Measurements from ENCODE around the gene MYO1H. TPM values are rescaled to one million over a fixed set of nuclear protein-coding genes. Genes with fewer than 3 reads are reported as not detected.

The MYO1H gene
- total RNA-seq (not detected), polyA plus RNA-seq (not detected)

GRCh38 chr12:109347589-109347988, at the start of gene MYO1H:
TSS of gene MYO1H (plus strand) at chr12:109347900. CDS start at chr12:109347961, 61 bp downstream.
- Mint-ChIP-seq H3K27me3 (peaks cover 11 to 16% of the 10 kb centered on the region in 2 donors), H3K36me3 (no peaks in the 10 kb centered on the region), H3K9me3 (peaks cover 0 to 9% (median 0%) of the 10 kb centered on the region in 8 donors), H3K4me1 (no peaks in the 10 kb centered on the region), H3K27ac (no peak within 1 kb of the TSS), H3K4me3 (no peak within 1 kb of the TSS)
- Histone ChIP-seq H3K36me3 (ENCODE audit: insufficient read depth, low read length) (no peaks in the 10 kb centered on the region), H3K27ac (ENCODE audit: low read depth, low read length) (no peak within 1 kb of the TSS), H3K4me3 (ENCODE audit: low read length in 2 of 2) (no peak within 1 kb of the TSS), H3K4me1 (ENCODE audit: insufficient read depth, low read length) (no peaks in the 10 kb centered on the region), H3K27me3 (ENCODE audit: insufficient read depth, low read length) (no peaks in the 10 kb centered on the region), H3K9me3 (ENCODE audit: control insufficient read depth in 1 of 2, low read length in 2 of 2) (no peaks in the 10 kb centered on the region)
- ChIA-PET POLR2A (ENCODE audit: partially characterized antibody) (no interaction called here), CTCF (ENCODE audit: partially characterized antibody) (no interaction called here)
- intact Hi-C loops (cut with micrococcal nuclease): no loop called here
- no peak for DNase-seq

GRCh38 chr12:109299849-109300248, 47.9 kb upstream of the MYO1H start:
- Histone ChIP-seq H3K4me3 (ENCODE audit: low read length in 2 of 2) (no peak overlapping the region), H3K9me3 (ENCODE audit: control insufficient read depth in 1 of 2, low read length in 2 of 2) (no peaks in the 10 kb centered on the region), H3K27me3 (ENCODE audit: insufficient read depth, low read length) (no peaks in the 10 kb centered on the region), H3K4me1 (ENCODE audit: insufficient read depth, low read length) (no peaks in the 10 kb centered on the region), H3K36me3 (ENCODE audit: insufficient read depth, low read length) (no peaks in the 10 kb centered on the region), H3K27ac (ENCODE audit: low read depth, low read length) (no peak overlapping the region)
- Mint-ChIP-seq H3K4me3 (no peak overlapping the region), H3K36me3 (no peaks in the 10 kb centered on the region), H3K27ac (no peak overlapping the region), H3K9me3 (no peaks in the 10 kb centered on the region), H3K27me3 (peaks cover 10 to 29% of the 10 kb centered on the region in 2 donors), H3K4me1 (no peaks in the 10 kb centered on the region)
- ChIA-PET POLR2A (ENCODE audit: partially characterized antibody) (no interaction called here), CTCF (ENCODE audit: partially characterized antibody) (no interaction called here)
- intact Hi-C loops (cut with micrococcal nuclease): no loop called here
- DNase-seq: no peak

GRCh38 chr12:109301643-109302168, 46.0 kb upstream of the MYO1H start:
- peaks cover 18 to 30% of the 10 kb centered on the region in 2 donors for H3K27me3 Mint-ChIP-seq
- CTCF ChIA-PET (ENCODE audit: partially characterized antibody): no interaction called here
- intact Hi-C loops (cut with micrococcal nuclease): no loop called here

GRCh38 chr12:109302358-109302757, 45.3 kb upstream of the MYO1H start:
- H3K27me3 Mint-ChIP-seq: peaks cover 20 to 31% of the 10 kb centered on the region in 2 donors
- POLR2A ChIA-PET (ENCODE audit: partially characterized antibody): no interaction called here
- H3K4me1 ChIP-seq (ENCODE audit: insufficient read depth, low read length): no peaks in the 10 kb centered on the region
- no peaks in the 10 kb centered on the region for H3K9me3 ChIP-seq (ENCODE audit: control insufficient read depth in 1 of 2, low read length in 2 of 2)
- H3K27ac Mint-ChIP-seq: no peak overlapping the region
- H3K27me3 ChIP-seq (ENCODE audit: insufficient read depth, low read length): no peaks in the 10 kb centered on the region
- intact Hi-C loops (cut with micrococcal nuclease): no loop called here
- H3K4me3 ChIP-seq (ENCODE audit: low read length in 2 of 2): no peak overlapping the region
- no peak for DNase-seq
- H3K4me1 Mint-ChIP-seq: no peaks in the 10 kb centered on the region
- H3K4me3 Mint-ChIP-seq: no peak overlapping the region
- H3K27ac ChIP-seq (ENCODE audit: low read depth, low read length): no peak overlapping the region
- no peaks in the 10 kb centered on the region for H3K36me3 Mint-ChIP-seq
- CTCF ChIA-PET (ENCODE audit: partially characterized antibody): no interaction called here
- H3K36me3 ChIP-seq (ENCODE audit: insufficient read depth, low read length): no peaks in the 10 kb centered on the region
- H3K9me3 Mint-ChIP-seq: no peaks in the 10 kb centered on the region

More at GRCh38 chr12:109301643-109302168, 46.0 kb upstream of the MYO1H start:
- Histone ChIP-seq H3K27me3 (ENCODE audit: insufficient read depth, low read length) (no peaks in the 10 kb centered on the region), H3K9me3 (ENCODE audit: control insufficient read depth in 1 of 2, low read length in 2 of 2) (no peaks in the 10 kb centered on the region), H3K4me1 (ENCODE audit: insufficient read depth, low read length) (no peaks in the 10 kb centered on the region), H3K27ac (ENCODE audit: low read depth, low read length) (no peak overlapping the region), H3K36me3 (ENCODE audit: insufficient read depth, low read length) (no peaks in the 10 kb centered on the region), H3K4me3 (ENCODE audit: low read length in 2 of 2) (no peak overlapping the region)
- no peak overlapping the region for H3K4me3 Mint-ChIP-seq
- H3K27ac Mint-ChIP-seq: peak overlapping the region in 2 of 7 donors; percentile 12 to 68
- no peaks in the 10 kb centered on the region for H3K9me3 Mint-ChIP-seq
- DNase-seq: no peak
- no peaks in the 10 kb centered on the region for H3K4me1 Mint-ChIP-seq
- POLR2A ChIA-PET (ENCODE audit: partially characterized antibody): no interaction called here
- no peaks in the 10 kb centered on the region for H3K36me3 Mint-ChIP-seq

- CTCF ChIA-PET (ENCODE audit: partially characterized antibody): no interaction called here
These were observed 44.9 kb upstream of the MYO1H start for GRCh38 chr12:109302770-109303169.

GRCh38 chr12:109304485-109304884, 43.2 kb upstream of the MYO1H start:
- ChIA-PET POLR2A (ENCODE audit: partially characterized antibody) (no interaction called here), CTCF (ENCODE audit: partially characterized antibody) (no interaction called here)
- Histone ChIP-seq H3K4me3 (ENCODE audit: low read length in 2 of 2) (no peak overlapping the region), H3K9me3 (ENCODE audit: control insufficient read depth in 1 of 2, low read length in 2 of 2) (no peaks in the 10 kb centered on the region), H3K36me3 (ENCODE audit: insufficient read depth, low read length) (no peaks in the 10 kb centered on the region), H3K4me1 (ENCODE audit: insufficient read depth, low read length) (no peaks in the 10 kb centered on the region), H3K27me3 (ENCODE audit: insufficient read depth, low read length) (peaks cover 11% of the 10 kb centered on the region), H3K27ac (ENCODE audit: low read depth, low read length) (no peak overlapping the region)
- H3K4me1 Mint-ChIP-seq: peaks cover 0 to 4% (median 2%) of the 10 kb centered on the region in 4 donors
- no peak overlapping the region for H3K4me3 Mint-ChIP-seq
- no peak overlapping the region for H3K27ac Mint-ChIP-seq
- DNase-seq: no peak
- H3K27me3 Mint-ChIP-seq: peaks cover 33 to 46% of the 10 kb centered on the region in 2 donors
- no peaks in the 10 kb centered on the region for H3K36me3 Mint-ChIP-seq
- intact Hi-C loops (cut with micrococcal nuclease): no loop called here
- H3K9me3 Mint-ChIP-seq: peaks cover 0 to 2% (median 0%) of the 10 kb centered on the region in 8 donors

More at GRCh38 chr12:109302770-109303169, 44.9 kb upstream of the MYO1H start:
- Histone ChIP-seq H3K27ac (ENCODE audit: low read depth, low read length) (no peak overlapping the region), H3K9me3 (ENCODE audit: control insufficient read depth in 1 of 2, low read length in 2 of 2) (no peaks in the 10 kb centered on the region), H3K4me3 (ENCODE audit: low read length in 2 of 2) (no peak overlapping the region), H3K36me3 (ENCODE audit: insufficient read depth, low read length) (no peaks in the 10 kb centered on the region), H3K4me1 (ENCODE audit: insufficient read depth, low read length) (no peaks in the 10 kb centered on the region), H3K27me3 (ENCODE audit: insufficient read depth, low read length) (peaks cover 3% of the 10 kb centered on the region)
- Mint-ChIP-seq H3K27me3 (peaks cover 24 to 35% of the 10 kb centered on the region in 2 donors), H3K4me1 (no peaks in the 10 kb centered on the region), H3K36me3 (no peaks in the 10 kb centered on the region), H3K9me3 (peaks cover 0 to 2% (median 0%) of the 10 kb centered on the region in 8 donors), H3K27ac (no peak overlapping the region), H3K4me3 (no peak overlapping the region)
- intact Hi-C loops (cut with micrococcal nuclease): no loop called here
- DNase-seq: no peak
- POLR2A ChIA-PET (ENCODE audit: partially characterized antibody): no interaction called here

GRCh38 chr12:109305547-109305946, 42.2 kb upstream of the MYO1H start:
- H3K4me1 Mint-ChIP-seq: peaks cover 3 to 10% (median 5%) of the 10 kb centered on the region in 4 donors
- H3K4me3 Mint-ChIP-seq: no peak overlapping the region
- intact Hi-C loops (cut with micrococcal nuclease): no loop called here
- H3K36me3 ChIP-seq (ENCODE audit: insufficient read depth, low read length): no peaks in the 10 kb centered on the region
- CTCF ChIA-PET (ENCODE audit: partially characterized antibody): no interaction called here
- H3K27ac ChIP-seq (ENCODE audit: low read depth, low read length): no peak overlapping the region
- no peak for DNase-seq
- POLR2A ChIA-PET (ENCODE audit: partially characterized antibody): no interaction called here
- peaks cover 6% of the 10 kb centered on the region for H3K4me1 ChIP-seq (ENCODE audit: insufficient read depth, low read length)
- H3K9me3 Mint-ChIP-seq: peaks cover 0 to 2% (median 0%) of the 10 kb centered on the region in 8 donors
- no peaks in the 10 kb centered on the region for H3K36me3 Mint-ChIP-seq
- H3K27me3 ChIP-seq (ENCODE audit: insufficient read depth, low read length): peaks cover 17% of the 10 kb centered on the region
- no peak overlapping the region for H3K27ac Mint-ChIP-seq
- no peak overlapping the region for H3K4me3 ChIP-seq (ENCODE audit: low read length in 2 of 2)
- no peaks in the 10 kb centered on the region for H3K9me3 ChIP-seq (ENCODE audit: control insufficient read depth in 1 of 2, low read length in 2 of 2)
- peaks cover 37 to 50% of the 10 kb centered on the region in 2 donors for H3K27me3 Mint-ChIP-seq
